ENCODE results near the gene DHX36. TPM values are rescaled to one million over a fixed set of nuclear protein-coding genes. Genes with fewer than 3 reads are reported as not detected.

Gene DHX36
- total RNA-seq, 1 experiment from 2014 or later, result 48.0 TPM

- Histone ChIP-seq H3K27me3 (ENCODE audit: control insufficient read depth, insufficient read depth, low read length) (no peaks in the 10 kb centered on the region), H3K4me3 (ENCODE audit: insufficient read depth, low read depth, low read length) (no peak overlapping the region), H3K36me3 (replicated peaks; ENCODE audit: control insufficient read depth, insufficient read depth, low read length) (peaks cover 12% of the 10 kb centered on the region)
- DNase-seq, result no peak
Measured at GRCh38 chr3:154251610-154252009, 72.7 kb downstream of the DHX36 start.

- peaks cover 9% of the 10 kb centered on the region for H3K36me3 ChIP-seq (replicated peaks; ENCODE audit: control insufficient read depth, insufficient read depth, low read length)
- no peaks in the 10 kb centered on the region for H3K27me3 ChIP-seq (ENCODE audit: control insufficient read depth, insufficient read depth, low read length)
- H3K4me3 ChIP-seq (ENCODE audit: insufficient read depth, low read depth, low read length), result no peak overlapping the region
Measured at GRCh38 chr3:154250291-154250690, 74.0 kb downstream of the DHX36 start.

GRCh38 chr3:154247806-154248415, 76.4 kb downstream of the DHX36 start:
- no peak for DNase-seq
- peaks cover 6% of the 10 kb centered on the region for H3K36me3 ChIP-seq (replicated peaks; ENCODE audit: control insufficient read depth, insufficient read depth, low read length)
- no peaks in the 10 kb centered on the region for H3K27me3 ChIP-seq (ENCODE audit: control insufficient read depth, insufficient read depth, low read length)
- H3K4me3 ChIP-seq (ENCODE audit: insufficient read depth, low read depth, low read length), result no peak overlapping the region

More at GRCh38 chr3:154250291-154250690, 74.0 kb downstream of the DHX36 start:
- DNase-seq, result no peak

- Histone ChIP-seq H3K36me3 (replicated peaks; ENCODE audit: control insufficient read depth, insufficient read depth, low read length) (peaks cover 1% of the 10 kb centered on the region; the same call in 1 of the 2 replicates), H3K4me3 (ENCODE audit: insufficient read depth, low read depth, low read length) (no peak overlapping the region), H3K27me3 (ENCODE audit: control insufficient read depth, insufficient read depth, low read length) (no peaks in the 10 kb centered on the region)
- DNase-seq, result no peak
Measured at GRCh38 chr3:154244644-154245043, 79.6 kb downstream of the DHX36 start.

DNA sequence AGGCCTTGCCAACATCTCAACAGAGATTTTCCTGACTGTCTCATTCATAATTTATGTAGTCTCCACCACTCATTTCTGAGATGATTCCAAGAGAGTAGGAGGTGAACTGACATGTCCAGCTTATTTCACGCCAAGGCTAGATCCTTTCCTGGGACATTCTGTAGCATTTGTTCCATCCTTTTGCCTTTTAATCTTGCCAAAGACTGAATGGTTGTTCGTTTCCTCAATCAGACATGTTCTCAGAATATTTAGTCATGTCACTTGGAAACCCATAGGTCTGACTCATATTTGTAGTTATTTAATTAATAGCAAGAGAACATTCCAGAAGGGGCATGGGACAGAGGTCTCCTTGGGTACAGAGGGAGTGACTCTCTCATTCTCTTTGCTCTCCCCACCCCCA, 80.9 kb downstream of the DHX36 start:
- no peaks in the 10 kb centered on the region for H3K36me3 ChIP-seq (replicated peaks; ENCODE audit: control insufficient read depth, insufficient read depth, low read length)
- H3K4me3 ChIP-seq (ENCODE audit: insufficient read depth, low read depth, low read length), result no peak overlapping the region
- DNase-seq, result no peak
- no peaks in the 10 kb centered on the region for H3K27me3 ChIP-seq (ENCODE audit: control insufficient read depth, insufficient read depth, low read length)

GRCh38 chr3:154242766-154243165, 81.5 kb downstream of the DHX36 start:
- no peak overlapping the region for H3K4me3 ChIP-seq (ENCODE audit: insufficient read depth, low read depth, low read length)
- H3K36me3 ChIP-seq (replicated peaks; ENCODE audit: control insufficient read depth, insufficient read depth, low read length), result no peaks in the 10 kb centered on the region
- H3K27me3 ChIP-seq (ENCODE audit: control insufficient read depth, insufficient read depth, low read length), result no peaks in the 10 kb centered on the region
- peak; percentile 16 for DNase-seq

DNA sequence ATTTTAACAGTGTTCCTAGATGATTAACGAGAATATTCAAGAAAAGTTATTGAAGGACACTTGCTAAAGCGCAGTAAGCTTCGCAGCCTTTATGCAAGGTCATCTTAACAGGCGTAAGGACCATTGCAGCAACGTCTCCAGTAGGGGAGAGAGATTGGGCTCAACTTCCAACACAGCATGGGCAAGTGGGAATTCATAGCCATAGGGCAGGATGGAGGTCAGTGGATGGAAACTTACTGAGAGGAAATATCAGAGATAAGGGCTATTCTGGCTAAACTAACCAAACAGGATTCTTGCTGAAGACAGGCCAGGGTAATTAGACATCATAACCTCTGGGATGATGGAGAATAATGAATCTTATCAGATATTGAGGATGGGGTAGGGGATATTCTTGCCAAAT, 82.8 kb downstream of the DHX36 start:
- H3K36me3 ChIP-seq (replicated peaks; ENCODE audit: control insufficient read depth, insufficient read depth, low read length), result no peaks in the 10 kb centered on the region
- no peaks in the 10 kb centered on the region for H3K27me3 ChIP-seq (ENCODE audit: control insufficient read depth, insufficient read depth, low read length)
- H3K4me3 ChIP-seq (ENCODE audit: insufficient read depth, low read depth, low read length), result no peak overlapping the region
- no peak for DNase-seq

DNA sequence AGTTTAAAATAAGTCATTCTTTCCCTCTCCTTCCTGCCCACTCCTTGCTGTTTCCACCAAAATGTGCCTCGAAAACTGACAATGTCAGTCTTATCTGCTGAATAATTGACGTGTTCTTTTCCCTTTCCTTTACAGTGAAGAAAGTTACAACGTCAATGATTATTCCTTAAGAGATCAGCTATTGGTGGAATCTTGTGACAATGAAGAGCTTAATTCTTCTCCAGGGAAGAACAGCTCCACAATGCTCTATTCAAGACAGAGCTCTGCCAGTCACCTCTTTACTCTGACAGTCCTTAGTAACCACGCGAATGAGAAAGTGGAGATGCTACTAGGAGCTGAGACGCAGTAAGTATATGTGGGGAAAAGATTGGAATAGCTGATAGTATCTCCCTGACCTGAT, 84.1 kb downstream of the DHX36 start:
- Histone ChIP-seq H3K27me3 (ENCODE audit: control insufficient read depth, insufficient read depth, low read length) (no peaks in the 10 kb centered on the region), H3K4me3 (ENCODE audit: insufficient read depth, low read depth, low read length) (no peak overlapping the region), H3K36me3 (replicated peaks; ENCODE audit: control insufficient read depth, insufficient read depth, low read length) (no peaks in the 10 kb centered on the region)
- no peak for DNase-seq

DNA sequence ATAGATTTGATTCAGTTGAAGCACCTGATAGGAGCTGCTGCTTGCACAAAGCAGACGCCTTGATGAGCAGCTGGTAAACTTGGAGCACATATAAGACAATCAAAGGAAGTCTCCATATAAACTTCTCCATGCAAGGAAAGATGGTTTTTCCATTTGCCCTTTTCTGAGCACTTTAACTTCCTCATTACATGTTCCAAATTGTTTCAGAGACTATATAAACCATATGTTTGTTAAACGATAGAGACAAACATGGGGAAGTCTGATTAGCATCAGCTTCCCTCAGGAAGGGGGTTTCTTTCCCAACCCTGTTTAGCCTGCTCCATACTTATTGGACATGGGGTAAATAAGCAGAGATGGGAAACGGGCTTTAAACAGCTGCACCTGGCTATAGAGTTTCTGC, 88.0 kb downstream of the DHX36 start:
- no peak for DNase-seq
- Histone ChIP-seq H3K4me3 (ENCODE audit: insufficient read depth, low read depth, low read length) (no peak overlapping the region), H3K27me3 (ENCODE audit: control insufficient read depth, insufficient read depth, low read length) (no peaks in the 10 kb centered on the region), H3K36me3 (replicated peaks; ENCODE audit: control insufficient read depth, insufficient read depth, low read length) (no peaks in the 10 kb centered on the region)

DNA sequence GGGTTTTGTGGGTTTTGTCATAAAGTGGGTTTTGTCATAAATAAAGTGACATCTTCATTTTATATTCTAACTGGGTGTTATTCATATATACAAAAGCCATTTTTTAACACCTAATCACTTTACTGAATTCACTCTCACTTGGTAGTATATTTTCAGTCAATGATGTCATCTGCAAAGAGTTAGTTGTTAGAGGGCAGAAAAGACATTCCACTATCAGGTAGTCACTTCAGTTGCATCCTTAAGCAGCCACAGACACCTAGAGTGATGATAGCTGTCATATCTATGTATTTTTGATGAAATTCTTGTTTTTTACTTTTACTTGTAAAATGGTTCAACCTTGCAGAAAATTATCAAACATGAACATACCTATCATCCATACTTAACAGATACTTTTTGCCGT, 89.0 kb downstream of the DHX36 start:
- H3K36me3 ChIP-seq (replicated peaks; ENCODE audit: control insufficient read depth, insufficient read depth, low read length), result no peaks in the 10 kb centered on the region
- DNase-seq, result no peak

GRCh38 chr3:154229217-154229590, 95.1 kb downstream of the DHX36 start:
- H3K4me3 ChIP-seq (ENCODE audit: insufficient read depth, low read depth, low read length), result no peak overlapping the region
- H3K27me3 ChIP-seq (ENCODE audit: control insufficient read depth, insufficient read depth, low read length), result no peaks in the 10 kb centered on the region
- no peak for DNase-seq
- H3K36me3 ChIP-seq (replicated peaks; ENCODE audit: control insufficient read depth, insufficient read depth, low read length), result no peaks in the 10 kb centered on the region

More for the DNA sequence above, 89.0 kb downstream of the DHX36 start:
- no peaks in the 10 kb centered on the region for H3K27me3 ChIP-seq (ENCODE audit: control insufficient read depth, insufficient read depth, low read length)
- H3K4me3 ChIP-seq (ENCODE audit: insufficient read depth, low read depth, low read length), result no peak overlapping the region

DNA sequence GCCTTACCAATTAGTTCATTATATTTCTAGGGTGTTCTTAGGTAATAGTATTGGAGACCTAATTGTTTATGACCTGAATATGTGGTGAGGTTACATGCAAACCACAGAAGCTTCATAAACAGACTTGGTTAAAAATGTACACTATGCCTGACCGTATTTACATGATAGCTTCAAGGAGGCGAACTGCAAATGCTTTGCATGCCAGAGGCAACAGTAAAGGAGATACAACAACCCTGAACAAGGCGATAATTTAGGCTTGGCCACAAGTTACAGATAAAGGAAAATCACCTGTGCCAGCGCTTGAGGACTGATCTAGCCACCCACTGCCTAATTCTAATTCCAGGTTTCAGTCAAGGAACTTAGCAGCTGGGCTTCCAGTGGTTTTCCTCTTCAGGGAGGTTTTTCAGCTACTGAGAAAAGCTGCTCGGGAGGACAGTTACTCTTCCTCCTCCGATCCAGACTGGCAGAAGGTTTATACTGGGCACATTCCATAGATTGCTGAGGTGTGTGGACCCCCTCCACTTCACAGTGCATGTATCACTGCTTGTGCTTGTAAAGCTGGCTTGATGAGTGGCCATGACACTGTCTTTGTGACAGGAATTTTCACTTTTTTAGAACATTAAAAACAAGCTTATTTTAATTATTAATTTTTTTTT, 95.6 kb downstream of the DHX36 start:
- Histone ChIP-seq H3K36me3 (replicated peaks; ENCODE audit: control insufficient read depth, insufficient read depth, low read length) (no peaks in the 10 kb centered on the region), H3K27me3 (ENCODE audit: control insufficient read depth, insufficient read depth, low read length) (no peaks in the 10 kb centered on the region), H3K4me3 (ENCODE audit: insufficient read depth, low read depth, low read length) (no peak overlapping the region)
- no peak for DNase-seq

- Histone ChIP-seq H3K36me3 (replicated peaks; ENCODE audit: control insufficient read depth, insufficient read depth, low read length) (no peaks in the 10 kb centered on the region), H3K4me3 (ENCODE audit: insufficient read depth, low read depth, low read length) (no peak overlapping the region), H3K27me3 (ENCODE audit: control insufficient read depth, insufficient read depth, low read length) (no peaks in the 10 kb centered on the region)
- no peak for DNase-seq
Measured at GRCh38 chr3:154227531-154227930, 96.8 kb downstream of the DHX36 start.

DNA sequence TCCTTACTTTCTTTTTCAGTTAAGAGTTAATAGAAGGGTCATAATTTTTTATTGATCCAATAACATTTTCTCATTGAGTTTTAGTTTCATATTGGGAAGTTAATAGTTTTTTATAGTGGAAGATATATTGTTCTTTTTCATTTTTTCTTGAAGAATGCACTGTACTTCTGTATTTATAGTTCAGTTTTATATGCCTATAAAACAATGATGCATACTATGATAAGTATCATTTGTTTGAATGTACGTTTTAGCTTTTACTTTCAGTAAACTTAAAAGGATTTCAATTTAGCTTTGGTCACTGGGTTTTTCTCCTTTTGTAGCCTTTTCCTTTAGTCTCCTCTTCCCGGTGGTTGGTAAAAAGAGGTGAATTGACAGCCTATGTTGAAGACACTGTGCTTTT, 98.8 kb downstream of the DHX36 start:
- H3K4me3 ChIP-seq (ENCODE audit: insufficient read depth, low read depth, low read length), result no peak overlapping the region
- no peaks in the 10 kb centered on the region for H3K27me3 ChIP-seq (ENCODE audit: control insufficient read depth, insufficient read depth, low read length)
- no peak for DNase-seq
- H3K36me3 ChIP-seq (replicated peaks; ENCODE audit: control insufficient read depth, insufficient read depth, low read length), result no peaks in the 10 kb centered on the region

DNA sequence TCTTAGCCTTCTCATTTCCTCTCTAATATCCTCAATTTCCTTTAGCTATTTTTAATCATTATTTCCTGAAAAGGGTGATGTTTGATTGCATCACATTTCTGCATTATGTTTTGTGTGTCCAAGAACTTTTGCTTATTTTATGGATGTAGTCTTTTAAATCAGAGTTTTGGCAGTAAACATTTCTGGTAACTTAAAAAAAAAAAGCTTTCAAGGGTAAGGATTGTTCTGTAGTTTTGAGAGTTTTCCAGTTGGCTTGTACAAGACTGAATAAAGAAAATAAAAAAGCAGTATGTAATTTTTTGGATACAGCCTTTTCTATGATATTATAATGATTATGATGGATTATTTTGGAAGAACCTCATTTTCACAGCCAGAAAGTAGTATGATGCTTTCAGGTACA, 99.4 kb downstream of the DHX36 start:
- Histone ChIP-seq H3K36me3 (replicated peaks; ENCODE audit: control insufficient read depth, insufficient read depth, low read length) (no peaks in the 10 kb centered on the region), H3K27me3 (ENCODE audit: control insufficient read depth, insufficient read depth, low read length) (no peaks in the 10 kb centered on the region), H3K4me3 (ENCODE audit: insufficient read depth, low read depth, low read length) (no peak overlapping the region)
- DNase-seq, result no peak

All from H7 (cell line).